DMS79 treated with DMSO at 0.1 percent for 48 hours (cell line): ENCODE results near the gene KCNJ16.

Experiments
- DNase-seq: peaks from one replicate; lab custom pipeline; 2025; lab: John Stamatoyannopoulos, UW

KCNJ16 gene

DNA sequence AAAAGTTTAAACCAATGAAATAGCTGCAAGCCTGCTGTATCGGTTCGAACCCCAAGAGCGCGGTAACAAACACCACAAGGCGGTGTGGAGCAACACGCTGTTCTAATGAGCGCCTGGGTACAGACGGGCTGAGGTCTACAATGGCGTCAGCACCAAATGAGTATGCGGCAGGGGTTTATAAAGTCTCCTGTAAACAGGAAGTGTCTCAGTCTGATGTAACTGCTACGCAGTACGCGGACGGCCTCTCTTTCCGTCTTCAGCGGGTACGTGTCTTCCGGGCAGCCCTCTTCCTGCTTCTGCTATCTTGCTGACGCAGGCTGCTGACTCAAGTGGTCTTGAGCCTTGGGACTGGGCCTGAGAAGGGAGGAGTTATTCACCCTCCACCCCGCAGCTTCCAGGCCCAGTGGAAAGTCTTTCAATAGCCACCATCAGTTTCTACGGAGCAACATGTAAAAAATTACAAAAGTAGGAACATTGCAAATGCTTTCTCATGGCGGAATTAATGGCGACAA, 53.8 kb downstream of the KCNJ16 start:
- no peak for DNase-seq

DNA sequence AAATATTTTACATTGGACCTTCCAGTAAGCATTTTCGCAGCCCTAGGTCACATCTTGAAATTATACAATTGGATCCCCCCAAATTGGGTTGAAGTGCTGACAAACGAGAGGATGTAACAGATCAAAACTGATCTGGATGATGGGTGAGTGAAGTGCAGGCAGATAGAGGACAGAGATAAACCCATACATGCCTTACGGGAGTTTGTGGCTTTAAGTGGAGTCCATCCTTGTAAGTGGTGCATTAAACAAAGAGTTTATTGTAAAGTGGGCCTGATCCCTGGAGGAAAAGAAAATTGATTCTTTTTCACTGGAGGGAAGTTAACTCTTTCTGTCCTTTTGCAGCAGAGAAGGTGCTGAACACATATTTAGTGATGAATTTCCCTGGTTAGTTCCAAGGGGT, 55.3 kb downstream of the KCNJ16 start:
- no peak for DNase-seq

DNA sequence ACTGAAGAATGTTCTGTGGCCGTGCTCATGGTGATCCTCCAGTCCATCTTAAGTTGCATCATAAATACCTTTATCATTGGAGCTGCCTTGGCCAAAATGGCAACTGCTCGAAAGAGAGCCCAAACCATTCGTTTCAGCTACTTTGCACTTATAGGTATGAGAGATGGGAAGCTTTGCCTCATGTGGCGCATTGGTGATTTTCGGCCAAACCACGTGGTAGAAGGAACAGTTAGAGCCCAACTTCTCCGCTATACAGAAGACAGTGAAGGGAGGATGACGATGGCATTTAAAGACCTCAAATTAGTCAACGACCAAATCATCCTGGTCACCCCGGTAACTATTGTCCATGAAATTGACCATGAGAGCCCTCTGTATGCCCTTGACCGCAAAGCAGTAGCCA, 57.5 kb downstream of the KCNJ16 start:
- no peak for DNase-seq

DNA sequence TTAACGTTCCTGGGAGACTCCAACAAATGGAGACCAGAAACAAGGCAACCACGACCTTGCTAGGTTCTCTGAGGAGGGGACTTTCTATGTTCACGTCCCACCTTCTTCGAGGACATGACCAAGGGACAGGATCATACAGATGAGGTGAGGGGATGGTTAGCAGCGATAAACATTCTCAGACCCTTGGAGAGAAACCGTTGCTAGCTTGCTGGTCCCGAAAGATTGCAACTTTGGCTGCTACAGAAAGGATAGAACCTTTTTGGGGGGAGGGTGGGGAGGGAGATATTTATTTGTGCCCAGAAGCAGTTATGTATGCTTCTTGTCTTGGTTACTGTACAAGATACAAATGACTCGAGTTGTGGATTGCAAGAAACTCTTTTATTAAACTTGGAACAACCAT, 59.0 kb downstream of the KCNJ16 start:
- DNase-seq, result no peak

DNA sequence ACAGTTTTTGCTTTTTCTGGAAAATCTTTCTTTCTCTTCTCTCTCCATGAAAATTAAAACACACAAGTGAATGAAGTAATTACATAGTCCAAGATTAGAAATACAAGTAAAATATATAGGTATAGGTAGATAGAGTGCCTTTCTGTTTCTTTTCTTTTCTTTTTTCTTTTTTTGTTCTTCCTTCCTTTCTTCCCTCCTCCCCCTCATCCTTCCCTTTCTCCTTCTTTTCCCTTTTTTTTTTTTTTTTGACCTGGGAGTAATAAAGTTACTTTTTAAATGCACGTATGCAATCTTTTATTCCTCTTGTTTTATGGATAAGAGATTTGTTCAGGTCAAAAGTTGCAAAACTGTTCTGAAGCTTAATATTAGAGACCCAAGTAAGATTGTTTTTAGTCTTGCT, 59.8 kb downstream of the KCNJ16 start:
- no peak for DNase-seq

DNA sequence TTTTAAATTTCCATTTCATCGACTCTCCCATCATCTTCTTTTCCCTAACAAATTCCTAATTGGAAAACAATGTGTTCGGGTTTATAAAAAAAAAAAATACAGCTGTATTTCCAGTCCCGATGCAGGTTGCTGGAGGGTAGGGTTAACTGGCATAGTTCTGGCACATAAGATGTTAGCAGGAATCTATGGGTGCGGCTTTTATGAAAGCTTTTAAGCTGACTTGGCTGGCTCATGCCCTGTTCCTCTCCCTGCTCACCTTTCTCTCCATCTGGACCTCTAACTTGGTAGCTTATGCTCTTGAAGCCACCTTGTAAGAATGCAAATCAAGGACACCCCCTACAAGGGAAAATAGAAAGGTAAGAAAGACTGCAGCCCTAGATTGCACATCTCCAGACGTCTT, 61.1 kb downstream of the KCNJ16 start:
- no peak for DNase-seq

DNA sequence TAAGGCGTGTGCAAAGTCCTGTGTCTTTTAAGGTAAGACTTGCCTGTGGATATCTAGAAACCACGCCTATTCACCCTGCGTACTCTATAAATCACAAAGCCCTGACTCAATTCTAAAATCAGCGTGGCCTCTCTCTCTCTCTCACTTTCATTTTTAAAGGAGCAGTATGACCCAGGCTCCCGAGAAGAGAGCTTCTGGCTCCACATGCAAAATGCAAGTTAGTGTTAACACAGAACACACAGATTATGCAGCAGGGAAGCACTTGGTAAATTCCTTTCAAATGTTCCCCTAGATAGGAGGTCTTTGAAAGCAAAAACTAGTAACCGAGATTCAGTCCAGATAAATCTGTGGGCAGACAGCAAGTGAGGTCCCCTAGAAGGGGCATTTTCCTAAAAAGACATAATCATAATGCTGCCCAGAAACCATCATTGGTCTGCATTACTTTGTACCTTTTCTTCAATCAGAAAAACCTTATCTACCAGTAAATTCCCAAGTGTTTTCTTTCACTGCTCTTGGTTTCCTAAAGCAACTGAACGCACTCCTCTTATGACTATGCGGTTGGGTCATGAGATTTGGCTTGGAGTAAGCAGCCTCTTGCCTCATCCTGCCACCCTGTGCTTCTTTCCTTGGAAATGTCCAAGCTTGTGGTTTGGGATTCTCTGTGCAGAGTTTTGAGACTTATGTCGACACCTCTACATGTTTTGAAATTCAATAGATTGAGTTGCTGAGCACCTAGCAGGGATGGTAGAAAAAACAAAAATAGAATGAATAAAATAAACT, 62.6 kb downstream of the KCNJ16 start:
- DNase-seq, result no peak

DNA sequence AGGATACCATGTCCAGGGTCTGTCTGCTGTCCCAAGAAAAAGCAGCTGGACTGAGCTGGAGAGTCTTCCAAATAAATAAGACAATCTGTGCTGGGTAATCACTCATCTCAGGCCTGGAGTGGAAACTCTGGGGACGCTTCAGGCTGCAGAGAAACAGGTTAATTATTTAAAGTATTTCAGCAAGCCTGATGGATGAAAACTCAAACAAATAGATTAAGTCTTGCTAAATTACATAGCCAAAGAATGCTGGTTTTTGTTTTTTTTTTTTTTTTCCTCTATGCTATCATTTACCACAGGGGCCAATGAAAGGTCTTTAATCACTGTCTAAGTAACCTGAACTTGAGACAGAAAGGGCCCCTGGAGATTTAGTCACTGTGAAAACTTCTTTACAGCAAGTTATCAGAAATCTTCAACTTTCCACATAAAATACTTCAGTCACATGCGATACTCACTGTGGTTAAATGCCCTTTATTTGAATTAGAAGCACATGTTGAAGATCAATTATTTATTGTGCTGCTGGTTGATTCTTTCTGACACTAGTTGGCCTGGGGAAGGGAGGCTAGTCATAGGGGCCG, 63.4 kb downstream of the KCNJ16 start:
- no peak for DNase-seq

DNA sequence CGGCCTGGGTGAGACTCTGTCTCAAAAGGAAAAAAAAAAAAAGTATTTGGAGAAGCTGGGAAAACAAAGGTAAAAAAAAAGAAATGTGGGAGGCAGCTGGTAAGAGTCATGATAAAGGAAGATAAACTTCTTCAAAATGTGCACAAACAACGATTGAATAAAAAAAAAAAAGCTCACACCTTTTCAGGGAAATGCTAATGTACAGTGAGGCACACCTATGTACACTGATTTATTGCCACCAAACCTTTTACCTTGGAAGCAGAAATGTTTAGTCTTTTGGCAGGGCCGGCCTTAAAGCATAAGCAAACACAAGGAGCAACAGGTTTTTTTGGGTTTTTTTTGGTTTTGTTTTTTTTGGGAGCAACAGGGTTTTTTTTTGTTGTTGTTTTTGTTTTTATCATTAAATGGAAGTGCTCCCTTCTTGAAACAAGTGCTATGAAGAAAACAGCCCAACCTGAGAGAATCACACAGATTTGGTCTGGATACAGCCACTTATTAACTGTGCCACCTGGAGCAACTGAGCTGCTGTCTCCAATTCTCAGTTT, 64.5 kb downstream of the KCNJ16 start:
- DNase-seq, result no peak

DNA sequence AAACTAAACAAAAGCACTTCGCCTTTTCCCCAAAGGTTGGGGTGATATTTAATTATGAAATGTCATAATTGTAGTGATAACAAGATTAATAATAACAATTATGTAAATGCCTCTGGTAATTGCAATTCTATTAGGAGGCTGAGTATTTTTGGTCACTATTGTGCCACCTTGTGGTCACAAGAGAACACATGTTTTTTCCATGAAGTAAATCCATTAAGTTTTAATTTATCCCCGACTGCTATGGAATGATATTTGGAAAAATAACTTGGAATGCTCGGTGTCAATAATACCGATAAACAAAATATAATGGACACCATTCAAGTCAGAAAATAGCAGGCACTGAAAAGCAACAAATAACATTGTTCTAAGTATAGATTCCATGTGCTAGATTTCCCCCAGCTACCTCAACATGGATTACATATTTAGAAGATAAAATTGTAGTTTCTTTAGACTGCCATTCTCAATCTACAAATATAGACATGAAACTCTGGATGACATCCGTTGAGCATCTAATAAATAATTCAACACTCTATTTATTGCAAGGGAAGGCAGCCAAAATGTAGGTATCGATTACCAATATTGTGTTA, 69.3 kb downstream of the KCNJ16 start:
- DNase-seq, result no peak

DNA sequence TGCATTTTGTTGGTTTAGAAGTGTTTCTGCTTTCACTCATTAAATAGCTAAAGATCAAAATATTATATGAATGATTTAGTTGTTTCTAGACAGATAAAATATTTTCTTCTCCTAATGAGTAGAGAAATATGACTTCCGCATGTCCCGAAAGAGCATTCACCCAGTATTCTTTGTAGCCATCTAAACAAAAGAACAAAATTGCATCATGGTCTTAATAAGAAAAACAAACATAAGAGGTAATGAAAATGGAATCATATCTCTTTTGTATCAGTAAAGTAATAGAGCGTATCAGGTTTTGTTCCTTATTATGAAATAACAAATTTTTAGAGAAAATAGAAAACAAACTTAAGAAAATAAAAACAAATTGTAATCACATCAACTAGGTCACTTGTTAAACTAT, 78.2 kb downstream of the KCNJ16 start:
- DNase-seq, result no peak

DNA sequence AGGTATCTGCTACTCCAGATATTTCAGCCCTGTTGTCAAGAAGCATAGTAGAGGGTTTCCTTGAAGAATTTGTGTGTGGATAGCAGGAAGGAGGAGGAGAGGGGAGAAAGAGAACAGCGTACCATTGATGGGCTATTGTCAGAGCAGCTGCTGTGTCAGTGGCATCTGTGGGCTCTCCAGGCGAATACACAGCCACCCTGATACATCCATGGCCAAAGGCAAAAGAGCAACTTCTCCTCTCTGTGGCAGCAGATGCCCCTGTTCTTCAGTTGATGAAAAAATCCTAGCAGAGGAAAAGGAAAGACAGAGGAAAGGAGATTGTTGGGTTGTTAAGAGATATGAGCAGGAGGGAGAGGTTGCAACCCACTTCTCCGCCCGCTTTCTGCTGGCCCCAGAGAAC, 82.1 kb downstream of the KCNJ16 start:
- no peak for DNase-seq

DNA sequence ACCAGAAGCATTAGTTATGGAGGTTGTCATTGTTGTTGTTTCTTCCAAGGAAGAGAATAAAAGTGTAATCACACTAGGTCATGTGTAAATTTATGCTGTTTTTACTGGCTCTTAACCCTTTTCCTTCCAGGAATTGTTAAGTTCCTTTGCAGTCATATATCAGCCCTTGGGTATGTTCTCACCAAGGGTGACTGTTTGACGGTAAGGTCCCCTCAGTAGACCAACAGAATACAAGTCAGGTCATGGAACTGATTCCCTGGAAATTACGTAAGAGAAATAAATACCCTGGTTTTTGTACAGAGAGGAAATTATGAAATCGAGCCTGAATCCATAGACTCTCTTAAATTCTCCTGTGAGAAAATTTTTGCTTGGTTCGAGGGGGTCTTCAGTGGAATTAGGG, 83.2 kb downstream of the KCNJ16 start:
- DNase-seq, result no peak

DNA sequence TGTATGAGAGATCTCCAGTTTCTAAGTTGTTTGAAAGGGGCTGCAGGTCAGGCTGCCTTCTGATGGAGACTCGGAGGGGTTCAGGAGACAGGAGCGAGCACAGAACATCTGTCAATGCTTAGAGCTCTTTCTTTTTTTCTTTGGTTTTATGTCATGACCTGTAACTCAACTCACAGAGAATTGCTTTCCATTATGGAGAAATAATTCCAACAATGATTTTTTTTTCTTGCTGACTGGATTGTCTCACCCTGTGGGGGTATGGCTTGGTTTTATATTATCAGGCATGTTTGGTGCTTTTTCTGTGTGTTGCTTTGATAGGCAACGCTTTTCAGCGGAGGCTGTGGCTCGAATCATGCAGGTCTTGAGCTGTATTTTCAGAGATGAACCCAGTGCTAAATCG, 83.6 kb downstream of the KCNJ16 start:
- no peak for DNase-seq

DNA sequence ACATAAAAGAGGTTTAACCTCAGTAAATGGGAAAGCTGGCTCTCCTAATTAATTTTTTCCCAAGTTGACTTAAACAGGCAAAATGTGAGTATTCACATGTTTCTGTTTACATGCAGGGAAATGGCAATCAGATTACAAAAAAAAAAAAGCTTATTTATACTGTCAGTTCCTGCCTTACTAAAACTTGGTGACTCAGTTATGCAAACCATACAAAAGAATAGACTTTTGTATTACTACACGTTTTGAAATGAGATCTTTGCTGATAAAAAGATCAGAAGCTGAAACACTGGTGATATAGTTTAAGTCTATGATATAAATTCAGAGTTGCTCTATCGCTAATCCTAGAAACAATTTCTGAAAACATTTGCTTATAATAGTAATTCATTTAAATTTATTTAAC, 85.0 kb downstream of the KCNJ16 start:
- no peak for DNase-seq

DNA sequence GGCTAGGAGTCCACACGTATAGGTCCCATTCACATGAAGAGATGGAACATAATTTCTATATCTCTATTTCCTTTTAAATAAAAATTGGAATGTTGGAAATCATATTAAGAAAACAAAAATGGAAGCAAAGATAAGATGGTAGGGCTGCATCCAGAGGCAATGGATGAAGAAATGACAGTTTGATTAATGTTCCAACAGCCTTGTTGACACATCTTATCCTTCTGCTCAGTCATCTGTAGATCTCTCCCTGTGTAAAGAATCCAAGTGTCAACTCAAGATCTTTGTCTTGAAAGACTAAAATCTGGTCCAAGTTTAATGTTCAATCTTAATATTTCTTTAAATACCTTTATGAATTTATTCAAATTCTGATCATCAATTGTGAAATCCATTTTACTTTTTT, 86.5 kb downstream of the KCNJ16 start:
- DNase-seq, result no peak

DNA sequence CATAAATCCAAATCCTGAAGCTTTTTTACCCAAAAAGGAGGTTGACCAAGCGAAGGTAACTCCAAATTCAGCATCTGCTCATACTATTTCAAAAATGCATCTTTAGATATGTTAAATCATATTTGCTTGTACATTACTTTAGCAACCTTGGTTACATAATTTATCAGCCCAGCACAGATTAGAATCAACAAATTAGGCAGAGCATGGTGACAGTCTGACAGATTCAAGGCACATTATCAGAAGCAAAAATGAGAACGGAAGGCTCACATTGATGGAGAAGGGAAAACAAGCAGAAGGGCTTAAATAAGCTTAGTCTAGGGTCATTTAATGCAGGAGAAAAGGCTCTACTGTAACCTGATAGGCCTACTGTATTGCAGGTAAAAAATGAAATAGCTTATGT, 90.4 kb downstream of the KCNJ16 start:
- no peak for DNase-seq

DNA sequence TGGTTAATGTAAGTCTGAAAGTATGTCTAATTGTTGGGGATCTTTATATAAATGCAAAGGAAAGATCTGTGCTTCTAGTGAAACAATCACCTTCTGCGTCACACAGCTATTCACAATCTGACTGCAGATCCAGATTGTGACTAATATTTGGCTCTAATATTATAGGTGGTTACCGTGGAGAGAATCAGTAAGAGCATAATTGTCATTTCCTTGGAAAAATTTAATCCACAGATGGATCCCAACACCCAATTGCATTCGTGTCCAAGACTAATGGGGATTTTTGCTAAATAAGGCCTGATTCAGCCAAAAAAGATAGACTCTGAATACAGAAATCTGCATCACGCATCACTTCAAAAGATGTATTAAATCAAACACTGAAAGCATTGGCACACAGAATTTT, 91.6 kb downstream of the KCNJ16 start:
- no peak for DNase-seq

DNA sequence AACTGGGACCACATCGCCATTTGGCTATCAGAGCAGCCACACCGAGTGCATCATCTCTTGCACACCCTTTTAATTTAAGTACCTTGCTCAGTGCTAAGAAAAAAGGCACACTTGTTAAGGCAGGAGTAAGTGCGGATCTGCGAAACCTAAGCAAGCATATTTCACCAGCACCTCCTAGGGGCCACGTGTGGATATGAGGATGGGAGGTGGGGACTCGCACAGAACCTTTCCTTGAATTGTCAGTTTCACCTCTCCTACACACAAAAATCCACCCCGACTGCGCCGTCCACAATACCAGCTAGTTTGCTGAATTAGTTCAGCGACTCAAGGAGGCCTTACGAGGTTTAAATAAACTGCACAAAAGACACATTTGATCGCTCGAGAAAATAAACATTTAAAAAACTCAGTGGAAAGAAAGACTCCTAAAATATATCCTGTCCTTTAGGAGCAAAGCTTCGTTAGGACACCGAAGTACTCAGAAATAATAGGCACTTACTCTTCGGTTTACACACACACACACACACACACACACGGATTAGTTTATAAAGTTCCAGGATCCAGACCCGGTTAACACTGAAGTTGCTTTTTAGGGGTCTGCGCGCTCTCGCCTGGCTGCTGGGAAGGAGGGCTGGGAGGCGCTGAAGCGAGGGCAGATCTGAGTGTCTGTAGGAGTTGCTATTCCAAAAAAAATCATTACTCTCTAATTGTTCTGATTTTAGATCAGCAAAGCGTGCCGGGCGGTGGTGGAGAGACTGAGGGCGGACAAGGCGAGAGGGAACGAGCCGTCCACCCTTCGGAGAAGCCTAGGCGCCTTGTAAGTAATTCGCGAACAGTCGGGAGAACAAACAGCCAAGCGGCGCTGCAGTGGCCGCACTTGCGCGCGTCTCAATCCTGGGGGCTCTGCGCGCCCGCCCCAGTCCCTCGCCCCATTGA, 93.3 kb downstream of the KCNJ16 start:
- DNase-seq, result no peak

DNA sequence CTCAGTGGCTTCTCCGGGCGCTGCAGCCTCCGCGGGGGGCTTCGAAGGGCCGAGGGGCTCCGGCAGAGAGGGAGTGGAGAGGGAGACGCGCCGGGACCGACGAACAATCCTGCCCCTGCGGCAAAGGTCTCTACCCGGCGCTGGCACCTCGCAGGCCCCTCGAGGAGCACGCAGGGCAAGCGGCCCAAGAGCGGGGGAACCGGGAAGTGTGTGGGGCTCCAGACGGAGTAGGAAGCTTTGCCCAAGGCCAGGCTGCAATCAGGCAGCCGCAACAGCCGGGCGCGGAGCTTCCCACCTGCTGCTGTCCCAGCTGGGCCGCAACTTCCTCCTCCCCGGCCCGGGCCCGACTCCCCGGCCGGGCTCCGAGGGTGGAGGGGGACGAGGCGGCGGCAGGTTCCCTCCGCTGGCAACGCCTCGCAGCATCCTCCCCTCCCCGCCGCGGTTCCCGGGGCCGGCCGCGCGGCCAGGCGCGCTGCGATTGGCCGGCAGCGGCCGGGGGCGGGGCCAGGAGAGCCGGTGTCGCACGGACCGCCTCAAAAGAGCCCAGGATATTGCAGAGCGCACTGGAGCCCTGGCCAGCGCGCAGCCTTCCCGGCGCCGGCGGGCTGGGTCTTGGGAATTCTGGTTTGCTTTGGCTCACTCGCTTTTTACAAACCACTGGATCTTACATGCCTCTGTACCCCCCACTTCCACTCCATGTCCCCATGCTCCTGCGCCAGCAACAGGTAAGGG, 94.1 kb downstream of the KCNJ16 start, which contains the start of gene KCNJ2:
KCNJ2 (plus strand) TSS at position 556 of the 732 bp plus-strand sequence. CDS start 5,508 bp downstream, outside the sequence.
- DNase-seq, result no peak
